ENCODE data around the gene MRPS23.
A peak's percentile ranks its signal among the peaks of the same experiment; 100 is the strongest.

Gene MRPS23

DNA sequence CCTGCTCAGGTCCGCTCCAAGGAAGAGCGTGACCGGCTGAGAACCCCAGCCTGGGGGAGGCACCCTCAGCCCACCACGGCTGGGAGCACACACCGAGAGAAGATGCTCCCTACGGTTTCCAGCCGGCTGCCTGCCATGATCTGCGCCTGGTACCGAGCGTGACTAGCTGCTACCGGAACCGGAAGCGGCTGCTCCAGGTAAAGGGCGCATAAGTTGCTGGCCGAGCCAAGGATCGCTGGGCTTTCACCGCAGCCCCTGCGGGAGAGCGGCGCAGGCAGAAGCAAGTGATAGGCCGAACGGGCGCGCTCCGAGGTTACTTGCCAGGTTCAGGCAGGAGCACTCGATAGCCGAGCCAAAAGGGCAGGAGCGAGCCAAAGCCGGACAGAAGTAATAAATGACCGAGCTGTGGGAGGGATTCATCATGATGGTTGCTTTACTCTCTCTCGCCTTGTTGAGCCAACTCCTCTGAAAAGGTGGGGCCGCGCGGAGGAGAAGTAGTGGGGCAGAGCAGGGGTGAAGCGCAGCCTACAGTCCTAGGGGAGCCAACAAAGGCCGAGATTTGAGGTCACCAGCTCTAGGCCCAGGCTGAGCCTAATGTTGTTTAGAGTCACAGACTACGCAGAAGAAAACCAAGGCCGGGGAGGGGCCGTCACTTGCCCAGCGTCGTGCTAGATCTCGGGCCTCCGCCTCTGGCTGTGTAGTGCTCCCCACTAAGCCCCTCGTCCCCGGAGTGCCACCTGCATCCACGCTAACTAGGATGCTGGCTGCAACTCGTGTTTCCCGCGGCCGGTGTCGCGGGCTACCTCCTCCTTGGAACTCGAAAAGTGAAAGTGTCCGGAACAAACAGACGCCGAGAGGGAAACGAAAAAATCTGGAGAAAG lies at the start of gene MRPS23:
TSS of gene MRPS23 (minus strand) at position 171 of the 881 bp plus-strand sequence. CDS start at position 137, 34 bp downstream.
- peak; percentile 97 for DNase-seq (ENCODE audit: low read depth)

DNA sequence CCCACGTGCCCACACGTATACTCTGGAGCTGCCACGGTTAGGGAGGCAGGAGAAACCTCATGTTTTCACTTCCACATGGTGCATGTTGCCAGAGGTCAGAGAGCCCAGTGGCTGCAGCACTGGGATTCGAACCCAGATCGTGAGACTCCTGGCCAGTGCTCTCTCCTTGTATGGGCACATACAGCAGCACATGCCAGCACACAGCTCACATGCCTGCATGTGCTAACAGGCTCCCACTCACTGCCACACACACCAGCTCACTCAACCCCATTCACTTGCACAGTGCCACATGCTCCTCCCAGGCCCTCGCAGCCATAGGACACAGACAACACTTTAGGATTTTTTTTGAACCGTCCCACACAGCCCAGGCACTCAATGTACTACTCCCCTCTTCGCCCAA lies 49.5 kb upstream of the MRPS23 start:
- DNase-seq (ENCODE audit: low read depth), result no peak

DNA sequence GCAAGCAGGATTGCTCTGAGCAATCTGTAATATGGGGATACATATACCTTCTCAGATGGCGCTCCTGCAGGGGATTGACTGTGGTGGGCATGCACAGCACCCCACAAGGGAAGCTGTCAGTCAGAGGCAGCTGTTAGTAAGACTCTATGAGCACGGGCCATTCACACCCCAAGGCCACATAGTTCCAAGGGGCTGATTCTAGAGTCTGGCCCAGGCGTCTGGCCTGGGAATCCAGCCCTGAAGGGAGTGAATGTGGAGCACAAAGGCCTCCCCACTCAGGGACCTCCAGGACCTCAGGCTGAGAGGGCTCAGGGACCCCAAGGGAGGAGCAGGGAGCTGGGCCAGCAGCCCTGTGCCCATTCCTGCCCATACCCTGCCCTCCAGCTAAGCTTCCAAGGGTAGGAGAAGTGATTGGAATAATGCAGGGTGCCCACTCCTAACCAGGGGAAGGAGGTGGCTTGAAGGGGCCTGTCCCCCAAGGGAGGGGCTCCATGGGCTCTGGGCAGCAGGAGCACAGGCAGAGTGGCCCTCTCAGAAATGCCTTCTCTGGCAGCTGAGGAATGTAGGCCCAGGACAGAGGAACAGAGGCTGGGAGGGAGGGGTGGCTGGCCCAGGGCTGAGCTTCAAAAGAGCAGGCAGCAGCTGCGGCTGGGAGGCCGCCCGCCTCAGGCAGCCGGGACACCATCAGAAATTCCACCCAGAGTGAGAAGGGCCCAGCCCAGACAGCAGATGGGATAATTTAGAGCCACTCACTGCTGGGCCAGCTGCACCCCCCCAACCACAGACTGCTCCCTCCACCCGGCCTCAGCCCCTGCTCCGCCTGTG lies 48.9 kb upstream of the MRPS23 start:
- no peak for DNase-seq (ENCODE audit: low read depth)

DNA sequence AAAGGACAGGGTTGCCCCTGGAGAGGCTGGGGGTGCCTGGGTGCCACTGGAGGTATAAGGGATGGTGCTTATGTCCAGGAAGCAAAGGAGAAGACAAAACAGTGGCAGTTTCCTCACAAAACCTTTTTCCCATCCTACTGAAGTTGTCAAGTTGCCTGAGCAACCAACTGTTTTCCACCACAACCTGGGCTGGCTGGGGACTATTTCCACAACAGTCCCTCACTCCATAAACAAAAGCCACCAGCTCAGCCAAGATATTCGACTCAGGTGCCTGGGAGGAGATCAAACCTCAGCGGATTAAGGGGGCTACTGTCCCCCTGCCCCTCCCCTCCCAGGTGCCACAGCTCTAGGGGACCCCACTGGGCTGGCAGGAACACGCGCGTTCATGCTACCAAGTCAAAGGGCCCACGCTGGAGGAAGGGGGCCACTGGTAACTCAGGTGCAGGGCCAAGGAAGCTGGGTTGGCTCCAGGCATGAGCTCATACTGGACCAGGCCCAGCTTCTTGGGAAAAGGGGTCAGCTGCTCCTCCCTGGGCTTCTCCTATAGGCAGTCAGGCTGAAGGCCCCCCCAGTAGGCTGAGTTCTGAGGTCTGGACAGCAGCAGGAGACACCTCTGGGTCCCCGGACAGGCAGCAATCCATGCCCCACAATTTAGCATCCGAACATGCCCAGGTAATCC lies 45.7 kb upstream of the MRPS23 start:
- DNase-seq (ENCODE audit: low read depth), result no peak

DNA sequence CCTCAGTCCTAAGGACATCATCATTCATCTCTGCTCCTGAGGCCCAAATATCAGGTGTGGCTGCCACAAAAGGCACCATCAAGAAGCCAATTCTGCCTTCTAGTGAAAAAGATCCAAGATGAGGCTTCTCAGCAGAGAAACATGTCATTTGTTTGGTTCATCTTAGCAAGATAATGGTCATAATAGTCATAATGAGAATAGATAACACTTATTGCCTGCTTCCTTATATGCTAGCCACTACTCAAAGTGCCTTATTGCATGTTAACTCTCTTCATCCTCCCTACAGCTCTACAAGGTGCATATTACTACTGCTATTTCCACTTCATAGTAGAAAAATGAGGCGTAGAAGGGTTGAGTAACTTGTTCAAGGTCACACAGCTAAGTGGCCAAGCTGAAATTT lies 45.0 kb upstream of the MRPS23 start:
- DNase-seq (ENCODE audit: low read depth), result no peak

DNA sequence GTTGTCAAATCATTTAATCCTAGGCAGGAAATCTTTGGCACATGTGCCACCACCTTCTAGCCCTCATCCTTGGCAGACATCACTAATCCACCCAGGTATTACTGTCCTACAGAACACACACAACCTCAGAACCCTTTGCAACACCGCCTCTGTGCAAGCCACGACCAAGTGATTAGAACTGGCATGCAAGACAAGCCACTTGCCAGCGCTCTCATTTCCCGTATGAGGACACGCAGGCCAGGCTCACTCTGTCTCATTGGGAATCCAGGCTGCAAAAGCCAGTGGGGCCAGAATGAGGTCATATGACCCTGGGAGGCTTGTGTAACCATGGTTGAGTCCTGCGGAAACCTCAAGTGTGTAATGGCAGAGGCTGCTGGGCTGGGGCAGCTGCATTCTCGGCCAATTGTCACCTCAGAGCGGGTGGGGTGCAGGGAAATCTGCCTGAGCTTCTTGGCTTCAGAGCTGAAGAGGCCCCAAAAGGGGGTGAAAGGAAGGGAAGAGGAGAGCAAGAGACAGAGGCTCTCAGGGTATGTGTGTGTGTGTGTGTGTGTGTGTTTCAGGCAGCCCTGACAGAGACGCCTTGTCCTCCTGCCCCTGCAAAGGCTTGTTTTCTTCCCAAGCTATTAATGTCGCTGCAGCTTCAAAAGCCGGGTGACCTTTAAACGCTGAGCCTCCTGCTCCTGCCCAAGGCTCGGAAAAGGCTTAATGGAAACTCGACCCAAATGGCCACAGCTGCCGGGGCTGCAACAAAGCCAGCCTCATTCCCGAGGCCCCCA lies 43.2 kb upstream of the MRPS23 start:
- peak; percentile 100 for DNase-seq (ENCODE audit: low read depth)

DNA sequence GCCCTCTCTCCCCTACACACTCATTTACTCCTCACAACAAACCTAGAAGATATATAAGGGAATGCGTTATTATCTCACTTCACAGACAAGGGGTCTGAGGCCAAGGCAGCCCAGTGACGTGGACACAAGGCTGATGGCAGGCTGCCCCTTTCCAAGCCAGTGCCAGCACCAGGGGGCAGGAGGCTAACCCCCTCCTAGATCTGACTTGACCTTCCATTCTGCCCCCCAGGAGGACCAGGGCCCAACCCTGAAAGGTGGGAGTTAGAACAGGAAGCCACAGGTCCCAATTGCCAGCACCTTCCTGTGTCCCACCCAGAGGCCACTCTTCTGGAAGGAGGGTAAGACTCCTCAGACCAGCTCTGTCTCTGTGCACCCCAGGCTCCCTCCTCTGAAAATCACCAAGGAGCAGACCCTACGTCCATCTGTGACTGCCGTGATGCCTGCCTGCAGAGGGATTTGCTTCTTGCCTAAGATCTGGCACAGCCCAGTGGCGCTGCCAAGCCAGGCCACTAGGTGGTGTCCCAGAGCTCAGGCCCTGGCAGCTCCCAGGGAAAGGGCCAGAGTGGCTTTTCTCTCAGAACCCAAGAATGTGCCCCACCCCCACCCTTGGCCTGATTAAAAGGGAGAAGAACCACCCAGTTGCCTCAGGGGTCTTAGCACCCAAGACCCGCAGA lies 42.4 kb upstream of the MRPS23 start:
- DNase-seq (ENCODE audit: low read depth), result peak; percentile 80

DNA sequence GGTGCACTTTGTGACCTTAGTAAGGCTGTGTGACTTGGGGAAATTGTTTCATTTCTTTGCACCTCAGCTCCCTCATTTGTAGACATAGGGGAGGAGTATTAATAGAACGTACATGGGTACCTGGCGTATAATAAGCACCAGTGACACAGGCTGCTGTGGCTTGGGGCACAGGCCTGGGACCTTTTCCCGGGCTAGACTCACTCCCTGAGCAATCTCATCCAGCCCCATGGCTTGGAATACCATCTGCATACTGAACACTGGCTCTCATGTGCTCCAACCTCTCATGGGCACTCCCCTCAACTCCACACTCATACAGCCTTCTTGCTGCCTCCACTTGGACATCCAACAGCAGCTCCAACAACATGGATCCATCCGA lies 41.0 kb upstream of the MRPS23 start:
- no peak for DNase-seq (ENCODE audit: low read depth)

DNA sequence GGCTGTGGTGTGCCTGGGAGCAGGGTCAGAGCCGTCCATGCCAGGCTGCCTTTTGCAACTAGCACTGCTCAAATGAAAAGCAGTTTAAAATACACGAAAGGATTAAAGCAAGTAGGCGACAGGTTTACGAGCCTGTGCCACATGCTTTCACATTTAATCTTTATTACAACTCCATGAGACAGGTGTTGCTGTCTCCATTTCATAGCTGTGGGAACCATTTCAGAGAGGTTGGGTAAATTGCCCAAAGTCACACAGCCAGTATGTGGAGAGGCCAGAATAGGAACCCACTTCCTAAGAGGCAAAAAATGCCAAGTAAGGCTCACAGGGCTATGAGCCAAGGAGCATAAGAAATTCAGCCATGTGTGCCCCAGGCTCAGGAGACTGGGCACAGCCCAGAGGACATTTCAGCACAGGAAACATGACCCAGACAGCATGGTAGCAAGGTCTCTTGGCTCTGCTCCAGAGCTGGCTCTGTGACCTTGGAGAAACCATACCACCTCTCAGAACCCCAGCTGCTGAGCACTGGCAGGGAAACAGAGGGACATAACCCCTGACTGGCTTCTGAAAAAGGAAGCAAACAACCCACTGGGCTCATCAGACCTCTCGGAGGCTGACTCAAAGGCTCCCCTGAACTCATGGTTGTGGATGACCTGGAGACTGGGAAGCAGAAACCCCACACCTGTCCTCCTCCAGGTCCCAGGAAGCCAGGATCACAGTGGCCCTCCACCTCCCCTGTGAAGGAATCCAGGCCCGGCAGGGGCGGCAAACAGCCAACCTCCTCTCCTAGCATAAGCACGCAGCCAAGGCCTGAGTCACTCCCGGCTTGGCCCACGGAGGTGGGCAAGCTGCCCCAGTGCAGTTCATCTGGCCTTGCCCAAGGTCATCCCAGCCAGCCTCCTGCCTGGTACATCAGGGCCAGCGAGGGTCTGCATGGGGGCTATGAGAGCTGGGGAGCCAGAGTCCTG lies 40.3 kb upstream of the MRPS23 start:
- peak; percentile 86 for DNase-seq (ENCODE audit: low read depth)

DNA sequence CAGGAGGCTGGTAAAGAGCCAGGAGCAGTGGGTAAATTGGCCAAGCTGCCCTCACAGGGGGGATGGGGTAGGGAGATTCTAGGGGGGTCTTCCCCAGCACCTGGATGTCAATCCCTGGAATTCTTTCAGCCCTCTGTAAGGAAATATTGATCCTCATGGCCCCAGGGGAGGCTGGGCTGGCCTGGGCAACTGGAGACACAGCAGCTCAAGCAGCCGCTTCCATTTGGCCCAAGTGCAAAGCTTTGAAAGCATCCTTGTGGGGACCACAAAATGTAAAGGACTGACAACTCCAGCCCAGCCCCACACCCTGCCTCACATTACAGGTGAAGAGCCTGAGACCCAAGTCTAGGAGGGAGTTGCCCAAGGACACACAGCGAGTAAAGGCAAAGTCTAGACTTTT lies 39.4 kb upstream of the MRPS23 start:
- no peak for DNase-seq (ENCODE audit: low read depth)

DNA sequence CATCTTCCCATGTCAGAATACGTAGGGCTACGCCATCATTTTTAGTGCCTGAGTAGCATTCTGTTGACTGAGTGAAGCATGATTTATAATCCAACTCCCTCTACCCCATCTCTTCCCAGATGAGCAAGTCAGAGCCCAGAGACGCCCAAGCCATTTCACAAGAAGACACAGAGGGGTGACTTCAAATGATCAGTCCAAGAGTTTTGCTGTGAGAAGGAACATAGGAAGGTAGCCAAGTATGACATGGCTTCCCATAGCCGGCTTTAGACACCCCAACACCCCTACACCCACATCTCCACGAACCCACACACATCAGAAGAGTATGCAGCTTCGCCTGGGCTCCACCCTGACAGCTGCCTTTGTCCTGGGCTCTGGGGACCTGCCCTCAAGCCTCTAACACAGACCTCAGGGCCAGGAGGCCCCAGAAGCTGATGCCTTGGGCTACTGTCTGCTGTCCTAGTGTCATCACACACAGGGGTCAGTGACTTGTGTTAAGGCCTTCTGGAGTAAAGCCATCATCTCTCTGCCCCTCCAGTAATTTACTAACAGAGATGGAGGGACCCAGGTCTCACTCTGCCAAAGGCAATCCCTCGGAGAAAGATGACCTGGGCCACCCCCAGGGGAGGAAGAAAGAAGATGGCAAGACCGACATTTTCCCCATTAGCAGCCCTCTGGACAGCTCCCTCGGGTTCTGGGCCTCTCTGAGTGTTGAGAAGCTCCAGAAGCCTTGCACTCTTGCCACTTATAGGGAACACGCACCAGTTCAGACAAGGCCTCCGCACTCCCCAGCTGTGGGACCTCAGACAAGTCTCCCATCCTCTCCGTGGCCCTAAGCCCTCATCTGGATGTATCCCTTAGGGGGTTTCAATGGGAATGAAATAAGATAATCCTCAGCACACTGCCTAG lies 38.7 kb upstream of the MRPS23 start:
- DNase-seq (ENCODE audit: low read depth), result no peak

DNA sequence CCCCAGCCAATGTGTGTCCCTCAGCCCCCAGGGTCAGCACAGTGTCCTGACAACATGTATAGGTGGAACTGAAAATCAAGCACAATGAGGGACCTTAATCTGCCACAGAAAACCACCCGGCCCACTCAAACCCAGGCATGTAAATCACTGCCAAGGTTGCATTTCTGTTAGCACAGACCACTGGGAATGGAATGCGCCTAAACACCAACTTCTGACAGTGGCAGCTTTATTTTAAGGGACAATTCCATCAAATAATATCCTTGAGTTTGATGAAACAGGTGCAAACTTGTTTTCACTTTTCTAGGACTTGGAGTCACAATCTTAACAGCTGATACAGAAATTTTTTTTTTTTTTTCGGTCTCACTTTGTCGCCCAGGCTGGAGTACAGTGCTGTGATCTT lies 37.3 kb upstream of the MRPS23 start:
- DNase-seq (ENCODE audit: low read depth), result no peak

DNA sequence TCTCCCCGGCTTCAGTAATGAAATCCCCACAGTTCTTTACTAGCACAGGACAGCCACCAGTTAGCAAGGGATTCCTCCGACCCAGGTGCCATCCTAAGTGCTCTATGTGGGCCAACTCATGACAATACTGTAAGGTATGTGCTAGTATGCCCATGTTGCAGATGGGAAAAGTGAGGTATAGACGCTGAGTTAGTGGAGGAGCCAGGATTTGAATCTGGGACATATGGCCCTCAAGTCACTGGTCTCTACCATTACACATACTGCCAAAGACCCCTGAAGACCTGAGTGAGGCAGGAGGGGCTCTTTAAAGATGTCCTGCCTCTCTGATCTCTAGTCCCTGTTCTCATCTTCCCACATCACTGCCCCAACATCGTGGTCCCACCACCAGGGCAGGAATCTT lies 36.2 kb upstream of the MRPS23 start:
- no peak for DNase-seq (ENCODE audit: low read depth)

DNA sequence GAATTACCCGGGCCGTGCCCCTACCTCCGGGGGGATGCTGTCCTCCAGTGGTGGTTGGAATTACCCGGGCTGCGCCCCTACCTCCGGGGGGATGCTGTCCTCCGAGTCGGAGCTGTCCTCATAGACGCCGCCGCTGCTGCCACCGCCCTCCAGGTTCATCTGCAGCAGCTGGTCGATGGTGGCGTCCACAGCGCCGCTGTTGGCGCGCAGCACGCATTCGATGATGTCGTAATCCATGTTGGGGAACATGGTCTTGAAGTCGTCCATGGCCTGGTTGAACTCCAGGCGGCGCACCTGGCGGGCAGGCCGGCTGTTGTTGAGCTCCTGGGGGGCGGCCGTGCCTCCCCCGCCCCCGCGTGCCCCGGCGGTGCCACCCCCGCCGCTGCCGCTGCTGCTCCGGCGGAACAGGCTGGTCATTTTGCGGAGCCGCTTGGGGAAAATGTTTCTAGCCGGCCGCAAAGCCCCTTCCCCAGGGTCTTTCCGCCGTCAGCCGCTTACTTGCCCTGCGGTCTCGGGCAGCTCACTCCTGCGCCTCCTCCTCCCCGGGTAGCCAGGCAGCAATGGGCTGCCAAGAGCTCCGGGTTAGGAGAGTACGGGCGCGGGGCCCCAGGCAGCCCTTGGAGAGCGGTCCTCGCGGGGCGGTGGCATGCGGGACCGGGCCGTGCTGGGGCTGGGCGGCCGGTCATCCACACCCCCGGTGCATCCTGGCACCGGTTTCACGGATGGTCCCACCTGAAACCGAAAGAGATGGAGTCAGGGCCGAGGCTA lies 35.5 kb upstream of the MRPS23 start:
- DNase-seq (ENCODE audit: low read depth), result no peak

DNA sequence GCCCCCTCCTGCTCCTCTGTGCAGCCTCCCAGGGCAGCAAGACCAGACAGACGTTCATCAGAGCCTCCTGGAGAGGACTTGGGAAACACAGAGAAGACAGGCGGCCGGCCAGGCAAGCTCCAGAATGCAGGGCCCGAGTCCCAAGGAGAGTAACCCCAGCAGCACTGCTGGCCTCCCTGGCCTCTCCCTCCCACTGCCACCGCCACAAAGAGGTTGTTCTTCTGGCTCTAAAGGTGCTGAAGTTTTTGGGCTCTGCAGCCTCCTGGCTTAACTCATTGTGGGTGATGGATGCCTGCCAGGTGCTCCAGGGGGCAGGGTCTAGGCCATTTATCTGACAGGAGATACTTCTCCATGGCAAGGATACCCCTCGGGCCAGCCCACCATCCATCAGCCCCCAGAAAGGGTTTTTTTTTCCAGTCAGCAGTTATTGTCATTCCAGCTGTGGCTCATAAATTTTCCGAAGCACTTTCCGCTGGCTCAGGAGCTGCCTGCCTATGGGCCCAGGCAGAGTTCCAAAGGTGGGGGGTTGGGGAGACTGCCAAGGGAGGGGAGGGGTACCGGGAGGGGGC lies 32.0 kb upstream of the MRPS23 start:
- no peak for DNase-seq (ENCODE audit: low read depth)

DNA sequence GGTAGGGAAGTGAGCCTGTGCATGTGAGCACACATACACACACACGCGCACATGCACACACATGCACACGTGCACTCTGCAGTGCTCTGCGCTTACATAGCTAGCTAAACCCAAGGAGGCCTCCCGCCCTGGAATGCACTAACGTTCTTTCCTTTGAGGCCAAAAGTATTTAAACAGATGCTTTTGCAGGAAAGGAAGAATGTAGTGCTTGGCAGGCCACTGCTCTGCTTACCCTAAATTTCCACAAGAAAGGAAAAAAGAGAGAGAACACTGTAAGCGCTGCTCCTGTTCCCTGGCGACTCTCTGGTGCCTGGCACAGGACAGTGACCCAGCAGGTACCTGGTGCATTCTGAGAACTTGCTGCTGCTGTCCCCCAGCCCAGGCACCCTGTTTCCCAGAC lies 31.3 kb upstream of the MRPS23 start:
- no peak for DNase-seq (ENCODE audit: low read depth)

DNA sequence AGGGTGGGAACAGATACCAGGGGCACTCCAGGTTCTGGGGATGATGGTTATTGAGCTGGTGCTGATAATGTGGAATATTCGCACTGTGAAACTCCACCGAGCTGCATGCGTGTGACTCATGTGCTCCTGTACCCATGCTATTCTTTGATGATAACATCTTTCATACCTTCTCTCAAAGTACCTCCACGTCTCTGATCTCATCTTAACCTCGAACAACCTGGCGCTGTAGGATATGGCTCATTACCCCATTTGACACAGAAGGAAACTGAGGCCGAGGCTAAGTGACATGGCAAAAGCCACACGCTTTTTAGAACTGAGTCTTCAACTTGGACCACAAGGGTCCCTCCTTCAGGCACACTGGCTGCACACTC lies 30.2 kb upstream of the MRPS23 start:
- DNase-seq (ENCODE audit: low read depth), result no peak
